ENCODE results near the gene DIP2B. TPM values are rescaled to one million over a fixed set of nuclear protein-coding genes. Genes with fewer than 3 reads are reported as not detected.
A peak's percentile ranks its signal among the peaks of the same experiment; 100 is the strongest.
"Not testable (repeated sequence)": the region's sequence is repeated elsewhere in the genome, so short reads cannot be mapped to it uniquely, and the experiment has no call there.

DIP2B gene
- total and polyA plus RNA-seq, 2 of the 13 experiments (the other 11 are each of a cell fraction or from before 2014, with no cell fraction given), result 32.1 to 35.8 TPM

GRCh38 chr12:50521781-50522180 lies 17.0 kb downstream of the DIP2B start:
- DNase-seq (ENCODE audit: low spot score); ATAC-seq; H3K27ac ChIP-seq (ENCODE audit: extremely low read length, insufficient read depth, low read length); POLR2A ChIA-PET; intact Hi-C loops (cut with micrococcal nuclease; ENCODE audit: unreplicated experiment); BruUV-seq (replicated peaks); CTCF ChIA-PET (ENCODE audit: low intra/inter-chr PET ratio, low total read pairs); in situ Hi-C loops (cut with HindIII; ENCODE audit: extremely low pct_ligation_motif_present, low pct_unique_long_range_greater_than_20kb); H3K36me3 ChIP-seq (replicated peaks in 1 of 2; ENCODE audit: control insufficient read depth in 1 of 2, insufficient read depth in 2 of 2, low read length in 2 of 2); H3K9ac ChIP-seq (ENCODE audit: insufficient read depth, low read depth, low read length); H2AFZ ChIP-seq (ENCODE audit: low read length); FAIRE-seq; H3K4me2 ChIP-seq (ENCODE audit: low read depth, low read length); H4K20me1 ChIP-seq (ENCODE audit: insufficient read depth, low read length); H3K27me3 ChIP-seq (ENCODE audit: control insufficient read depth in 1 of 2, insufficient read depth in 2 of 2, low read length in 2 of 2); H3K9me3 ChIP-seq (ENCODE audit: low read length); H3K4me3 ChIP-seq (replicated peaks in 1 of 3; ENCODE audit: insufficient read depth in 1 of 3, low read depth in 2 of 3, low read length in 3 of 3): not testable (repeated sequence)
- 96% methylated on average over 4 of the region's 4 CpGs for WGBS (ENCODE audit: low lambda C conversion rate)
- peaks cover 88% of the 10 kb centered on the region for H3K79me2 ChIP-seq (ENCODE audit: insufficient read depth, low read length)
- peaks cover 88% of the 10 kb centered on the region for H3K4me1 ChIP-seq (ENCODE audit: insufficient read depth, low read length)

- in situ Hi-C loops (cut with HindIII; ENCODE audit: extremely low pct_ligation_motif_present, low pct_unique_long_range_greater_than_20kb) (no loop called here), intact Hi-C loops (cut with micrococcal nuclease; ENCODE audit: unreplicated experiment) (no loop called here)
- TF ChIP-seq LBX2 (CRISPR knock-in tag; IDR thresholded peaks at IDR 0.05; ENCODE audit: borderline replicate concordance) (no peak), ZFP91 (CRISPR knock-in tag; IDR thresholded peaks at IDR 0.05; ENCODE audit: borderline replicate concordance) (peak; percentile 41; the same call in 1 of the 2 replicates), ZNF510 (CRISPR knock-in tag; IDR thresholded peaks at IDR 0.05; ENCODE audit: low read depth) (no peak), STAG1 (CRISPR knock-in tag; IDR thresholded peaks at IDR 0.05) (peak; percentile 34; the same call in 1 of the 2 replicates), HNF4A (CRISPR knock-in tag; IDR thresholded peaks at IDR 0.05) (0 out of 2 replicates have a peak, but pooled peaks have one; percentile 6)
- Histone ChIP-seq H2AFZ (ENCODE audit: low read length) (no peak overlapping the region), H3K79me2 (ENCODE audit: insufficient read depth, low read length) (peaks cover 89% of the 10 kb centered on the region), H3K9me3 (ENCODE audit: low read length) (no peaks in the 10 kb centered on the region), H3K27me3 (ENCODE audit: control insufficient read depth in 1 of 2, insufficient read depth in 2 of 2, low read length in 2 of 2) (no peaks in the 10 kb centered on the region), H4K20me1 (ENCODE audit: insufficient read depth, low read length) (no peaks in the 10 kb centered on the region), H3K4me3 (replicated peaks in 1 of 3; ENCODE audit: insufficient read depth in 1 of 3, low read depth in 2 of 3, low read length in 3 of 3) (no peak overlapping the region), H3K4me2 (ENCODE audit: low read depth, low read length) (no peak overlapping the region), H3K36me3 (replicated peaks in 1 of 2; ENCODE audit: control insufficient read depth in 1 of 2, insufficient read depth in 2 of 2, low read length in 2 of 2) (0 out of 5 replicates have a peak, but pooled peaks cover 0 to 4% of the 10 kb centered on the region in 2 experiments), H3K9ac (ENCODE audit: insufficient read depth, low read depth, low read length) (no peak overlapping the region), H3K4me1 (ENCODE audit: insufficient read depth, low read length) (peaks cover 88% of the 10 kb centered on the region), H3K27ac (ENCODE audit: extremely low read length, insufficient read depth, low read length) (peak overlapping the region; percentile 99)
- 100% methylated on average over 1 of the region's 1 CpG for WGBS (ENCODE audit: low lambda C conversion rate)
- ChIA-PET CTCF (ENCODE audit: low intra/inter-chr PET ratio, low total read pairs) (no interaction called here), POLR2A (interaction anchor here (0.9 to 3.8 kb wide), 6 partner anchors 9 to 51 kb away, joined by 3 to 27 read pairs (median 4); partner anchors contain the start of gene DIP2B)
- FAIRE-seq (no peak), DNase-seq (ENCODE audit: low spot score) (no peak), ATAC-seq (no peak)
- no TSS peak for BruUV-seq (replicated peaks)
Observed at GRCh38 chr12:50523772-50524171, 19.0 kb downstream of the DIP2B start.
